Measurements from ENCODE around the gene VCL.
"Not testable (repeated sequence)": the region's sequence is repeated elsewhere in the genome, so short reads cannot be mapped to it uniquely, and the experiment has no call there.

Gene VCL

DNA sequence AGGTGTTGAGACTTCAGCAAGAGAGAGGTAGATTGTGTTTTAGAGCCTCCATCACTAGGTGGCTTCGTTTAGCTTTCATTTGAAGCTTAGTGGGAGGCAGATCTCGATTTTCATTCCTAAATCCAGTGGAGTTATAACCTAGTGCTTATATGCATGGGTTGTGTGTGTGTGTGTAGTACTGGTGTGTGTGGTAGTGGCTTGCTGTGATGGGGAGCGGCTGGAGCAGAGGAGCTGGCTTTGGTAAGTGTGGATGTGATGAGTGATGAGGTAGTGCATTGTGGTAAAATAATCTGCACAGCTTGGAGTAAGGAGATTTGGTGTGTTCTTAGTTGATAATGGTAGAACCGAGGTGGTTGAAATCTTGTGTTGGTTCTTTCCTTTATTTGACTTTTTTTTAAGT lies 109.5 kb downstream of the VCL start:
- DNase-seq (ENCODE audit: low read depth in 2 of 2), result no peak

DNA sequence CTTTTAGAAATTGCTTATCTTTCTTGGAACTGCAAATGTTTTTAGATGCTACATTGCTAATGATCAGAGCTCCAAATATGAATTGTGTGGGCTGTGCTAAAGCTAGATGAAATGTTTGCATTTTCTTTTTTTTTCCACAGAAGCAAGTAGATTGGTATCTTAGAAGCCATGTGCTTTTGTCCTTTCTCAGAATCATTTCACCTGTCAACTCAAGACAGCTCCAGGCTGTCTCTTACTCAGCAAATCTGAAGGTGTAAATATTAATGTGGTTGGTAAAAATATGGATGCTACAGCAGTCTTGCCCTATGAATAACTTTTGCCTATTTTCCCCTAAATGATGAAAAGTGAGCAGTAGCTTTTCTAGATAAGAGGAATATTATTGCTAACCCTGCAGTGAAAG lies 111.5 kb downstream of the VCL start:
- DNase-seq (ENCODE audit: low read depth in 2 of 2), result no peak

GRCh38 chr10:74110120-74110519 lies 112.2 kb downstream of the VCL start:
- DNase-seq (ENCODE audit: low read depth in 2 of 2), result no peak

GRCh38 chr10:74111799-74112198 lies 113.9 kb downstream of the VCL start:
- DNase-seq (ENCODE audit: low read depth in 2 of 2), result no peak

- no peak for DNase-seq (ENCODE audit: low read depth in 2 of 2)
Measured at GRCh38 chr10:74113546-74113945, 115.6 kb downstream of the VCL start.

DNA sequence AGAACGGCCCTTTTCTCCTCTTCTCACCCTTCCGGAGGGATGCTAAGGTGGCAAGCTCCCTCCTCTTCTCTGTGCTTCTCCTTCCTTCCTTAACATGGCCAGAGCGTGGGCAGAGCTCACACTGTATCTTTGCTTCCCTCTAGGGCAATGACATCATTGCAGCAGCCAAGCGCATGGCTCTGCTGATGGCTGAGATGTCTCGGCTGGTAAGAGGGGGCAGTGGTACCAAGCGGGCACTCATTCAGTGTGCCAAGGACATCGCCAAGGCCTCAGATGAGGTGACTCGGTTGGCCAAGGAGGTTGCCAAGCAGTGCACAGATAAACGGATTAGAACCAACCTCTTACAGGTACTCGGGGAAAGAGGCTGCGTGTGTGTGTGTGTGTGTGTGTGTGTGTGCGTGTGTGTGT lies 116.1 kb downstream of the VCL start:
- no peak for DNase-seq (ENCODE audit: low read depth in 2 of 2)

DNA sequence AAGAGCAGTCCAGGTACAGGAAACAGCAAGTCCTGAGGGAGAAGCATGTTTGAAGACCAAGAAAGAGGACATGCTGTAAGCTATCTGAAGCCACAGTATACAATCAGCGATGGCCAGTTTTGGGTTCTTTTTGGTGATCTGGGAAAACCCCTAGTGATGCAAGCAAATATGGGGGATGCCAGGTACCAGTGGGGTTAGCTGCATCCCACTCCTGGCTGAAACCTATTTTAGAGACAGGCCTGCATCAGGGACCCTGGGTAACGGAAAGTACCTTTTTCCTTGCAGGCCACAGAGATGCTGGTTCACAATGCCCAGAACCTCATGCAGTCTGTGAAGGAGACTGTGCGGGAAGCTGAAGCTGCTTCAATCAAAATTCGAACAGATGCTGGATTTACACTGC lies 119.8 kb downstream of the VCL start:
- no peak for DNase-seq (ENCODE audit: low read depth in 2 of 2)

- no peak for DNase-seq (ENCODE audit: low read depth in 2 of 2)
Measured at GRCh38 chr10:74118804-74119203, 120.9 kb downstream of the VCL start.

- no peak for DNase-seq (ENCODE audit: low read depth in 2 of 2)
Measured at GRCh38 chr10:74120911-74121310, 123.0 kb downstream of the VCL start.

DNA sequence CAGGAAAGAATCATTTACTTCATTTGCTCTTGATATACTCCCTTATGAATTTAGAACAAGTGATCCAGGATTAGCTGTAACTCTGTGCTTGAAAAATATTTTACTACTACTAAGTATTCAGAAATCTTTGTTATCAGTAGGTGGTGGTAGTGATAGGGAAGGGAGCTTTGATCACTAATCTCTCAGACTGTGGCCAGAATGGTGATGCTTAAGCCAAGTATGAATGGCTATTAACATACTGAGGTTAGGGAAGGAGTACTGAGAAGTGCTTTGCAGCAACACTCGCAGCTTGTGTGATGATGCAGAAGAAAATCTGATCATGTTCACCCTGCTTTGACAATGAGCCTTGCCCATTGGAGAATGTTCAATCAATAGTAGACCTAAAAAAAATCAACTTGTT lies 123.5 kb downstream of the VCL start:
- DNase-seq (ENCODE audit: low read depth in 2 of 2), result no peak

DNA sequence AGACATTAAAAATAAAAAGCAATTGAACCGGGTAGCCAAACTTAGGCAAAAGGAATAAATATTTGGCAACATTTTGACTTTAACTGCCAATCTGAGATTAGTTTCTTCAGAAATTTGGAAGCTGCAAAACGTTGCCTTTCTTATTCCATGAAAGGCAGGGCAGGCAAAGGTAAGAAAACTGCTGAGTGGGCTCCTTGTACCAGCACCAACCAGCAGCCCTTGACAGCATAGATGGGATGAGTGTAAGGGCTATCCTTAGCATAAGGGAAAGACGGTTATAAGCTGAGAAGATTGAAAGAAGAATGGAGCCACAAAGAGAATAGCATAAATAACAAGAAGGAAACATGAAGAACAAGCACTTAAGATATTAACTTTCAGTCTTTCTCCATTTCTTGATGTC lies 124.1 kb downstream of the VCL start:
- DNase-seq (ENCODE audit: low read depth in 2 of 2), result no peak

DNA sequence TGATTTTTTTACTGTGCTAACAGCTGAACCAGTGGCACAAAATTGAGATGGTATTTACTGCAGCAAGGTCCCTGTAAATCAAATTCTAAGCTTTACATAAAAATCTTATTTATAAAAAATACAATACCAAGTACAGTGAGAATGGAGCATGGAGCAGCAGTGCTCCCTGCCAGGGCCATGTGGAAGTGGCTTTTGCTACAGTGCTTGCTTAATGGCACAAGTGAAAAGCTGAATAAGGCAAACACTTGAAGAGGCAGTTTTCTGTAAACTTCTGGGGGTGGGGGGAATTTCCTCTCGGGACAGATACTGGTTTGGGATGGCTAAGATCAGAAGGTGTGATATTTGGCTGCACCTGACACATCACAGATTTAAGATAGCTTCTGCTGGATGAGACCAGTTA lies 125.2 kb downstream of the VCL start:
- DNase-seq (ENCODE audit: low read depth in 2 of 2), result no peak

DNA sequence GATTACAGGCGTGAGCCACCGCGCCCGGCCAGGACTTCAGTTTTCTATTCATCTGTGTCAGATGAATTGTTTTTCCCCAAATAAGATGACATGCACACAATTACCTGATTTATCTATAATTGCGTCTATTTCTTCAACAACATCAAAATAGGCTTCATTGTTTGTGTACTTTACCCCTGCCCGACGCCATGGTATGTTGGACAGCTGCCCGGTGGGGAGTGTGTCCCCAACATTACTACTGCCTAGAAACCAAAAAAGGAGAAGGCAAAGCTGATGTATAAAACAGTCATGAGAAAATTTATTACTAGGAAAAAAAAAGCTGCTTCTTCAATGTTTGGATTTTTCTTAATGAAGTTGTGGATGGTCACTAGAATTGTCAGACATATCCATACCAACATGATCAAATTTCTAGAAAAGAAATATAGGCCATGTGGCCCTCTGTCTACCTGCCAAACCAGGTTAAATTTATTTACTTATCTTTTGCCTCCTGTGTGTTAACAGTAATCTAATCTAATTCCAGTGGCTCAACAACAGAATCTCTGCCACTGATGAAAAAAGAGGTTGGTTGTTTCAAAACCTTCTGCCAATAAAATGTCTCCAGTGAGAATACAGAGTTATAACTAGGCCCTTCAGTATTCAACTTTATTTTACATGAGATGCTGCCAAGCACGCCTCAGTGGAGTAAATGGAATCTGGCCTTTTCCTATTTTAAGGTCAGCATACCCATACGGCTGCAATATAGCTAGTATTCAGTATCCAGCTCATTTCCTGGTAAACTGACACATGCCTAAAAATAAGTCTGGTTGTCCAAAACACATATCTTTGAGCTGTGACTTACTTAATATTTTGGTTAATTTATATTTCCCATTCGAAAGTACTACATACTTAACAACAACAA lies 136.3 kb downstream of the VCL start:
- DNase-seq (ENCODE audit: low read depth in 2 of 2), result no peak

- DNase-seq (ENCODE audit: low read depth in 2 of 2), result no peak
Measured at GRCh38 chr10:74135452-74135851, 137.5 kb downstream of the VCL start.

- no peak for DNase-seq (ENCODE audit: low read depth in 2 of 2)
Measured at GRCh38 chr10:74137992-74138391, 140.1 kb downstream of the VCL start.

DNA sequence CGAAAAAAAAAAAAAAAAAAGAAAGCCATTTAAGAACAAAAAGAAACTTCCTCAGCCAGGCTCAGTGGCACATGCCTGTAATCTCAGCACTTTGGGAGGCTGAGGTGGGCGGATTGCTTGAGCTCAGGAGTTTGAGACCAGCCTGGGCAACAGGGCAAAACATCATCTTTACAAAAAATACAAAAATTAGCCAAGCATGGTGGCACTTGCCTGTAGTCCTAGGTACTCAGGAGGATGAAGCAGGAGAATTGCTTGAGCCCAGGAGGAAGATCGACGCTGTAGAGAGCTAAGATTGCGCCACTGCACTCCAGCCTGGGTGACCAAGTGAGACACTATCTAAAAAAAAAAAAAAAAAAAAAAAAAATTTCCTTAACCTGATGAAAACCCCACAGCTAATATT lies 140.7 kb downstream of the VCL start:
- DNase-seq (ENCODE audit: low read depth in 2 of 2), result not testable (repeated sequence)

GRCh38 chr10:74139981-74140380 lies 142.1 kb downstream of the VCL start:
- DNase-seq (ENCODE audit: low read depth in 2 of 2), result no peak

DNA sequence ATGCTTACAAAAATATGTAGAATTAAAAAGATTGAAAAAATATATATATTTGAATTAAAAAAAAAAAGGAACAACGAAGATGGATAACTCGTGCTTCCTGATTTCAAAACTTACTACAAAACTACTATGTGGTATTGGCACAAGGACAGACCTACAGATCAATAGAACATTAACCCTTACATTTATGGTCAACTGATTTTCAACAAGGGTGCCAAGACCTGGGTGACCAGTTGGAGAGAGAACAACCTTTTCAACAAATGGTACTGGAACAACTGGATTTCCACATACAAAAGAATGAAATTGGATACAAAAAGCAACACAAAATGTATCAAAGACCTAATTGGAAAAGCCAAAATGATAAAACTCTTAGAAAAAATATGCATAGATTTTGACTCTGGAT lies 142.6 kb downstream of the VCL start:
- DNase-seq (ENCODE audit: low read depth in 2 of 2), result no peak

GRCh38 chr10:74145133-74145532 lies 147.2 kb downstream of the VCL start:
- DNase-seq (ENCODE audit: low read depth in 2 of 2), result no peak

- not testable (repeated sequence) for DNase-seq (ENCODE audit: low read depth in 2 of 2)
Measured at GRCh38 chr10:74146980-74147379, 149.1 kb downstream of the VCL start.

- DNase-seq (ENCODE audit: low read depth in 2 of 2), result peak; percentile 69 to 71
Measured at GRCh38 chr10:74150204-74150989, 152.5 kb downstream of the VCL start, which contains the start of gene AP3M1. Gene AP3M1, minus strand, starts transcription at chr10:74150828. Its CDS starts 12,449 bp downstream, at chr10:74138379.

- peak; percentile 99 to 100 for DNase-seq (ENCODE audit: low read depth in 2 of 2)
Measured at GRCh38 chr10:74150990-74151878, 153.3 kb downstream of the VCL start, which contains the start of gene ADK. Gene ADK, plus strand, starts transcription at chr10:74151221. Its CDS starts 58 bp downstream, at chr10:74151279.

Data from stimulated activated CD8-positive, alpha-beta memory T cell treated with anti-CD3 and anti-CD28 coated beads, Interleukin-7, amount 100 ng/mL, for 4 hours (primary cell).